HG03457 (cell line): ENCODE measurements around the gene FAM13A.
A peak's percentile ranks its signal among the peaks of the same experiment; 100 is the strongest.
"Not testable (repeated sequence)": the region's sequence is repeated elsewhere in the genome, so short reads cannot be mapped to it uniquely, and the experiment has no call there.

Source experiments
- ATAC-seq: cut with Tn5 transposase; IDR thresholded peaks from one replicate; pipeline ENCODE4 v1.9.1; 2021; ENCODE audit warnings: moderate number of reproducible peaks; ENCODE audit not compliant: unreplicated experiment

FAM13A gene

GRCh38 chr4:89056953-89057398 lies at the start of gene FAM13A:
Gene FAM13A, minus strand, starts transcription at chr4:89057185. Its CDS starts 221 bp downstream, at chr4:89056964.
- peak; percentile 66 for ATAC-seq

- no peak for ATAC-seq
These were observed 48.7 kb upstream of the FAM13A start for GRCh38 chr4:89105726-89106125.

GRCh38 chr4:89101256-89102161 lies 44.5 kb upstream of the FAM13A start:
- peak; percentile 88 for ATAC-seq

- peak; percentile 1 for ATAC-seq
These were observed 43.9 kb upstream of the FAM13A start for GRCh38 chr4:89100853-89101252.

GRCh38 chr4:89099471-89099870 lies 42.5 kb upstream of the FAM13A start:
- ATAC-seq: no peak

- ATAC-seq: no peak
These were observed 42.0 kb upstream of the FAM13A start for GRCh38 chr4:89099034-89099433.

- no peak for ATAC-seq
These were observed 21.3 kb upstream of the FAM13A start for GRCh38 chr4:89078300-89078699.

GRCh38 chr4:89077761-89078160 lies 20.8 kb upstream of the FAM13A start:
- ATAC-seq: no peak

- no peak for ATAC-seq
These were observed 15.9 kb upstream of the FAM13A start for GRCh38 chr4:89072921-89073320.

GRCh38 chr4:89071311-89071710 lies 14.3 kb upstream of the FAM13A start:
- ATAC-seq: no peak

GRCh38 chr4:89070041-89070440 lies 13.1 kb upstream of the FAM13A start:
- ATAC-seq: peak; percentile 59

- ATAC-seq: peak; percentile 74
These were observed 12.5 kb upstream of the FAM13A start for GRCh38 chr4:89069481-89069880.

GRCh38 chr4:89067417-89067816 lies 10.4 kb upstream of the FAM13A start:
- ATAC-seq: no peak

- no peak for ATAC-seq
These were observed 7.9 kb upstream of the FAM13A start for GRCh38 chr4:89064848-89065247.

GRCh38 chr4:89057844-89058243 lies 859 bp upstream of the FAM13A start:
- not testable (repeated sequence) for ATAC-seq

- ATAC-seq: peak; percentile 25
These were observed 563 bp downstream of the FAM13A start for GRCh38 chr4:89056292-89056952.

- no peak for ATAC-seq
These were observed 1.6 kb downstream of the FAM13A start for GRCh38 chr4:89055157-89056080.

GRCh38 chr4:89054627-89055026 lies 2.4 kb downstream of the FAM13A start:
- no peak for ATAC-seq

- ATAC-seq: no peak
These were observed 7.1 kb downstream of the FAM13A start for GRCh38 chr4:89049853-89050252.

GRCh38 chr4:89048906-89049601 lies 7.9 kb downstream of the FAM13A start:
- ATAC-seq: no peak
